ENCODE results near the gene SYNGR2. TPM values are rescaled to one million over a fixed set of nuclear protein-coding genes. Genes with fewer than 3 reads are reported as not detected.

SYNGR2 gene
- total and polyA plus RNA-seq, 2 of the 8 experiments (the other 6 are each of a cell fraction or from before 2014, with no cell fraction given) = 50.0 to 139 TPM

- H3K27ac ChIP-seq (ENCODE audit: low read depth, low read length) = no peak overlapping the region
- H2AFZ ChIP-seq (ENCODE audit: low read length) = no peak overlapping the region
- H4K91ac ChIP-seq (replicated peaks; ENCODE audit: insufficient read length, low read length) = peak overlapping the region; percentile 57
- no peaks in the 10 kb centered on the region for H3K79me1 ChIP-seq (ENCODE audit: low read depth, low read length)
- H3K4me2 ChIP-seq (ENCODE audit: insufficient read depth in 1 of 2, low read depth in 2 of 2, low read length in 2 of 2) = no peak overlapping the region
- FAIRE-seq (no peak), DNase-seq (ENCODE audit: low read depth in 1 of 2, low spot score in 2 of 2) (no peak)
- ChIA-PET POLR2A (ENCODE audit: partially characterized antibody) (interaction anchor here (0.6 to 2.0 kb wide), 6 partner anchors 9 to 74 kb away, joined by 3 to 8 read pairs (median 4); partner anchors contain the start of genes AFMID and TK1), CTCF (ENCODE audit: partially characterized antibody) (interaction anchor here (0.6 to 4.2 kb wide), 8 partner anchors 8 to 74 kb away, joined by 3 to 17 read pairs (median 5); no protein-coding TSS in a partner anchor)
- H2BK120ac ChIP-seq (replicated peaks; ENCODE audit: low read depth, low read length) = no peak overlapping the region
- peak overlapping the region; percentile 71; the same call in 1 of the 2 replicates for H2BK5ac ChIP-seq (ENCODE audit: low read depth, low read length)
- H3K14ac ChIP-seq (ENCODE audit: insufficient read length) = no peak overlapping the region
- H4K20me1 ChIP-seq (replicated peaks in 1 of 2; ENCODE audit: control insufficient read depth in 1 of 2, insufficient read depth in 2 of 2, low read length in 2 of 2) = peaks cover 2 to 5% of the 10 kb centered on the region in 2 experiments
- H3K79me2 ChIP-seq (ENCODE audit: control insufficient read depth in 1 of 2, insufficient read depth in 2 of 2, low read length in 2 of 2) = no peaks in the 10 kb centered on the region
- H3K18ac ChIP-seq (ENCODE audit: extremely low read depth, low read length) = no peak overlapping the region
- H3K4me3 ChIP-seq (ENCODE audit: extremely low read depth in 1 of 4, insufficient read depth in 2 of 4, low read depth in 3 of 4, low read length in 4 of 4) = no peak overlapping the region
- no peak overlapping the region for H3K23ac ChIP-seq (ENCODE audit: insufficient read length)
- peak overlapping the region; percentile 54; the same call in 1 of the 2 replicates for H2AK5ac ChIP-seq (ENCODE audit: low read depth, low read length)
- peak overlapping the region; percentile 72; the same call in 1 of the 2 replicates for H2BK15ac ChIP-seq (ENCODE audit: low read length)
- H3K9ac ChIP-seq (replicated peaks in 1 of 4; ENCODE audit: extremely low read depth in 1 of 4, low read depth in 3 of 4, low read length in 3 of 4) = no peak overlapping the region
- peaks cover 0 to 31% (median 19%) of the 10 kb centered on the region in 4 experiments; a peak in 6 of 7 replicates for H3K4me1 ChIP-seq (replicated peaks in 1 of 4; ENCODE audit: control insufficient read depth in 3 of 4, insufficient read depth in 4 of 4, low read length in 3 of 4)
- H3K27me3 ChIP-seq (replicated peaks in 1 of 4; ENCODE audit: control insufficient read depth in 3 of 4, extremely low read depth in 1 of 4, insufficient read depth in 3 of 4, low read length in 3 of 4) = peaks cover 0 to 26% (median 17%) of the 10 kb centered on the region in 4 experiments; a peak in 5 of 7 replicates
- no peak overlapping the region for H4K5ac ChIP-seq (ENCODE audit: insufficient read length, low read depth, low read length)
- H4K8ac ChIP-seq (ENCODE audit: extremely low read depth, insufficient read depth, low read length) = no peak overlapping the region
- peaks cover 7% of the 10 kb centered on the region for H3K23me2 ChIP-seq (ENCODE audit: low read depth, low read length)
- H3K4ac ChIP-seq (replicated peaks; ENCODE audit: insufficient read length, low read depth, low read length) = no peak overlapping the region
- 89% methylated on average over 2 of the region's 5 CpGs; no CpG with 5 or more reads in 1 of the 2 experiments for WGBS, 2 experiments (ENCODE audit: extremely low coverage in 1 of 2, insufficient coverage in 1 of 2, insufficient read length in 1 of 2, insufficient replicate concordance in 2 of 2, low coverage in 1 of 2, low lambda C conversion rate in 2 of 2, missing lambda C conversion rate in 1 of 2)
- H3K56ac ChIP-seq (replicated peaks; ENCODE audit: insufficient read length, low read depth, low read length) = no peak overlapping the region
- H3K36me3 ChIP-seq (ENCODE audit: control insufficient read depth in 2 of 4, insufficient read depth in 4 of 4, low read length in 3 of 4) = peaks cover 0 to 3% (median under 1%) of the 10 kb centered on the region in 4 experiments; a peak in 2 of 8 replicates
- peak overlapping the region; percentile 90; the same call in 1 of the 2 replicates for H2BK12ac ChIP-seq (ENCODE audit: low read depth, low read length)
- peak overlapping the region; percentile 21; the same call in 1 of the 2 replicates for H2BK20ac ChIP-seq (ENCODE audit: low read length)
- no peaks in the 10 kb centered on the region for H3K9me3 ChIP-seq (ENCODE audit: insufficient read depth in 2 of 2, low read depth in 1 of 2, low read length in 1 of 2)
- TF ChIP-seq SP1 (IDR thresholded peaks at IDR 0.05; ENCODE audit: low read depth, low read length) (no peak), RBBP5 (IDR thresholded peaks at IDR 0.05; ENCODE audit: borderline replicate concordance, low read depth, low read length) (no peak), SIN3A (conservative IDR thresholded peaks at IDR 0.05 in 1 of 2, IDR thresholded peaks at IDR 0.05 in 1 of 2; ENCODE audit: low read depth in 1 of 2, low read length in 2 of 2) (no peak)
These were observed 38.3 kb upstream of the SYNGR2 start for GRCh38 chr17:78130090-78130436.

All from H1 (cell line).